NCI-H82 treated with DMSO at 0.1 percent for 48 hours (cell line): ENCODE measurements around the gene SELENOT.

ENCODE experiments used
- DNase-seq: peaks from one replicate; lab custom pipeline; 2025; ENCODE audit not compliant: unreplicated experiment; lab: John Stamatoyannopoulos, UW

SELENOT gene

GRCh38 chr3:150662410-150663200, 59.5 kb downstream of the SELENOT start:
- DNase-seq, result no peak

GRCh38 chr3:150663461-150663860, 60.3 kb downstream of the SELENOT start:
- DNase-seq, result no peak

- DNase-seq, result no peak
Measured at GRCh38 chr3:150666167-150666566, 63.0 kb downstream of the SELENOT start.

GRCh38 chr3:150673966-150674365, 70.8 kb downstream of the SELENOT start:
- DNase-seq, result no peak

GRCh38 chr3:150675587-150675986, 72.5 kb downstream of the SELENOT start:
- DNase-seq, result no peak
